HepG2 (cell line): ENCODE data around the gene RPUSD3. TPM values are rescaled to one million over a fixed set of nuclear protein-coding genes. Genes with fewer than 3 reads are reported as not detected.

ENCODE experiments used
- CC2D1A ChIP-seq: sonication (generic); formaldehyde crosslinking; IDR thresholded peaks from 2 replicates; pipeline ENCODE4 v1.8.1; 2023; ENCODE audit warnings: mild to moderate bottlenecking, missing genetic modification reagents
- DPF2 ChIP-seq: sonication (generic); formaldehyde crosslinking; IDR thresholded peaks from 2 replicates; pipeline ENCODE4 v1.4.0; 2020; ENCODE audit warnings: mild to moderate bottlenecking, low read depth, missing genetic modification reagents, borderline replicate concordance
- FOXK2 ChIP-seq: fragments of 450-650 bp; IDR thresholded peaks from 2 replicates; pipeline ENCODE4 v1.6.1; 2016
- GFI1 ChIP-seq: sonication (generic); formaldehyde crosslinking; IDR thresholded peaks from 2 replicates; pipeline ENCODE4 v1.5.0; 2020; ENCODE audit warnings: missing genetic modification reagents, mild to moderate bottlenecking, borderline replicate concordance
- HCFC1 ChIP-seq: fragments of 150-350 bp; IDR thresholded peaks from 2 replicates; pipeline ENCODE4 v1.6.1; 2014; ENCODE audit warnings: low read depth, low read length
- JUN ChIP-seq: sonication (generic); formaldehyde crosslinking; IDR thresholded peaks from 2 replicates; pipeline ENCODE4 v1.4.0; 2020; ENCODE audit warnings: mild to moderate bottlenecking, missing genetic modification reagents
- MAZ ChIP-seq, 2 experiments: sonication (generic) in 1 of 2; formaldehyde crosslinking in 1 of 2; IDR thresholded peaks; 2 replicates each; pipeline versions ENCODE4 v1.5.0 to v1.6.1; 2012 to 2020; ENCODE audit warnings: low read depth in 2 of 2, mild to moderate bottlenecking in 2 of 2, borderline replicate concordance in 1 of 2, improper control_type of control experiment in 1 of 2, low read length in 1 of 2, missing genetic modification reagents in 1 of 2, moderate library complexity in 1 of 2
- MLXIP ChIP-seq: sonication (generic); formaldehyde crosslinking; IDR thresholded peaks from 2 replicates; pipeline ENCODE4 v1.9.0; 2021; ENCODE audit warnings: missing genetic modification reagents, borderline replicate concordance
- MTF1 ChIP-seq: sonication (generic); formaldehyde crosslinking; IDR thresholded peaks from 2 replicates; pipeline ENCODE4 v1.5.0; 2020; ENCODE audit warnings: missing genetic modification reagents
- MYPOP ChIP-seq: sonication (generic); formaldehyde crosslinking; IDR thresholded peaks from 2 replicates; pipeline ENCODE4 v1.8.1; 2023; ENCODE audit warnings: mild to moderate bottlenecking, moderate library complexity, missing genetic modification reagents
- NFIC ChIP-seq: IDR thresholded peaks from 2 replicates; pipeline ENCODE4 v1.6.1; 2012; ENCODE audit warnings: mild to moderate bottlenecking, low read length, inconsistent platforms
- NFKB2 ChIP-seq: sonication (generic); formaldehyde crosslinking; IDR thresholded peaks from 2 replicates; pipeline ENCODE4 v1.4.0; 2020; ENCODE audit warnings: missing genetic modification reagents, borderline replicate concordance
- ONECUT2 ChIP-seq: sonication (generic); formaldehyde crosslinking; IDR thresholded peaks from 2 replicates; pipeline ENCODE4 v1.4.0; 2020; ENCODE audit warnings: missing genetic modification reagents
- SAP130 ChIP-seq: IDR thresholded peaks from 2 replicates; pipeline ENCODE4 v1.6.1; 2016; ENCODE audit warnings: low read depth
- TGIF2 ChIP-seq: IDR thresholded peaks from 2 replicates; pipeline ENCODE4 v1.6.1; 2016; ENCODE audit warnings: control low read depth, missing compliant biosample characterization
- TOE1 ChIP-seq: sonication (generic); formaldehyde crosslinking; IDR thresholded peaks from 2 replicates; pipeline ENCODE4 v1.4.0; 2020; ENCODE audit warnings: mild to moderate bottlenecking, missing genetic modification reagents
- ZEB1 ChIP-seq: IDR thresholded peaks from 2 replicates; pipeline ENCODE4 v1.6.1; 2012; ENCODE audit warnings: mild to moderate bottlenecking, low read depth, inconsistent platforms; ENCODE audit not compliant: insufficient replicate concordance
- ZNF143 ChIP-seq: sonication (generic); formaldehyde crosslinking; IDR thresholded peaks from 2 replicates; pipeline ENCODE4 v1.4.0; 2020; ENCODE audit warnings: missing genetic modification reagents
- ZNF296 ChIP-seq: sonication (generic); formaldehyde crosslinking; conservative IDR thresholded peaks from 2 replicates; pipeline ENCODE4 v1.5.0; 2020; ENCODE audit warnings: mild to moderate bottlenecking, missing genetic modification reagents
- ZNF33A ChIP-seq: sonication (generic); formaldehyde crosslinking; IDR thresholded peaks from 2 replicates; pipeline ENCODE4 v1.5.1; 2020; ENCODE audit warnings: missing genetic modification reagents, mild to moderate bottlenecking, moderate library complexity, borderline replicate concordance
- ZNF570 ChIP-seq: sonication (generic); formaldehyde crosslinking; IDR thresholded peaks from 2 replicates; pipeline ENCODE4 v1.4.0; 2020; ENCODE audit warnings: mild to moderate bottlenecking, missing genetic modification reagents, borderline replicate concordance
- polyA plus RNA-seq, 8 experiments: library from polyadenylated mRNA; depleted of rRNA in 3 of 8; stranded (reverse) in 7 of 8; unstranded in 1 of 8; fragments of >200 nt; fragmentation: Illumina TruSeq in 4 of 8; extraction: Trizol in 4 of 8; gene quantifications; 2 replicates each; pipeline versions ENCODE4 v1.2.1 to v1.2.3, GENCODE V29; 2011 to 2016; ENCODE audit warnings: low read depth in 4 of 8, missing spikeins in 1 of 8, mixed read lengths in 1 of 8; ENCODE audit not compliant: insufficient read depth in 1 of 8
- total RNA-seq, 5 experiments: library from RNA; depleted of rRNA; stranded (reverse); fragments of >200 nt; fragmentation: Illumina TruSeq; extraction: Trizol; gene quantifications; 2 replicates each; pipeline ENCODE4 v1.2.3, GENCODE V29; 2016; ENCODE audit warnings: low read depth in 1 of 5
- TF ChIP-seq, protein P1 (sequence below): sonication (generic); formaldehyde crosslinking; IDR thresholded peaks from 2 replicates; pipeline ENCODE4 v1.5.0; 2020; ENCODE audit warnings: mild to moderate bottlenecking, low read depth, missing genetic modification reagents, borderline replicate concordance
- TF ChIP-seq, protein P2 (sequence below): sonication (generic); formaldehyde crosslinking; IDR thresholded peaks from 2 replicates; pipeline ENCODE4 v1.5.0; 2020; ENCODE audit warnings: missing genetic modification reagents
- TF ChIP-seq, protein P3 (sequence below): sonication (generic); formaldehyde crosslinking; IDR thresholded peaks from 2 replicates; pipeline ENCODE4 v1.4.0; 2020; ENCODE audit warnings: missing genetic modification reagents

RPUSD3 gene
- total and polyA plus RNA-seq, 2 of the 13 experiments (the other 11 are each of a cell fraction or from before 2014, with no cell fraction given): 32.1 to 48.7 TPM

DNA sequence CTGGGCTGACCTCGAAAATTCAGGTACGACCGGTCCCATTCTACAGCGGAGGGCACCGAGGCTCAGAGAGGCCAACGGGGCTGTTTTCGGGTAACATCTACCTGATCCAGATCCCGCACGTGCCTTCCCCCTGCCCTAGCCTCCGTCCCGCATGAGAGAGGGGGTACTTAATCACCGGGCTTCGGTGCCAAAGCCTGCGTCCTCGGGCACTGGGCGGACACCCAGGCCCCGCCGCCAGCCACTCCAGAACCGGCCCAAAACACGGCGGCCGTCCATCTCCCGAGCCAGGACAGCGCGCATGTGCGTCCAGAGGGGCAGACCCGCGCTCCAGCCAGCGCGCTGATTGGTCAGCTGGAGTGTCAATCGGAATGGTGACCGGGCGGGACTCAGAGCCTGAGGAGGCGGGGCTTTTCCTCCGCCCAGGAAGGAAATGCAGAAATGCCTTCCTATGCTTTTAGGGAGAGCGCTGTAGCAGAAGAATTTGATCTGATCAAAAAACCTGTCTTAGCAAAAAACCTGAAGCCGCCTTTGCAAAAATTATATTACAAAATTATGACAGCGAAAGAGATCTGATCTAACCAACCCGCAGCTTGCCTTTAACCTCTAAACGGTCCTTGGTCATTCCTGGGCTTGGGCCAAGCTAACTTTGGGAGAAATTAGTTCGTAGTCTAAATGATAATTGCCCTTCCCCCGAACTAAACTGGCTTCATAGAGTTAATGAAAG is at the start of gene RPUSD3 (continued):
- no peak for TF ChIP-seq MAZ (IDR thresholded peaks at IDR 0.05; ENCODE audit: borderline replicate concordance, low read depth, low read length)
- TF ChIP-seq MAZ (CRISPR knock-in tag; IDR thresholded peaks at IDR 0.05; ENCODE audit: low read depth): 0 out of 2 replicates have a peak, but pooled peaks have one; percentile 35
- TF ChIP-seq ONECUT2 (CRISPR knock-in tag): no peak
- TF ChIP-seq, protein P1, sequence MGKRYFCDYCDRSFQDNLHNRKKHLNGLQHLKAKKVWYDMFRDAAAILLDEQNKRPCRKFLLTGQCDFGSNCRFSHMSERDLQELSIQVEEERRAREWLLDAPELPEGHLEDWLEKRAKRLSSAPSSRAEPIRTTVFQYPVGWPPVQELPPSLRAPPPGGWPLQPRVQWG (CRISPR knock-in tag): no peak
- TF ChIP-seq NFIC: no peak
- no peak for TF ChIP-seq DPF2
- no peak for TF ChIP-seq ZNF296 (CRISPR knock-in tag)
- no peak for TF ChIP-seq ZNF33A (CRISPR knock-in tag)
- TF ChIP-seq SAP130 (CRISPR knock-in tag): peak; percentile 68
- TF ChIP-seq GFI1 (CRISPR knock-in tag): no peak
- TF ChIP-seq HCFC1: no peak
- TF ChIP-seq ZEB1: no peak
- 0 out of 2 replicates have a peak, but pooled peaks have one; percentile 49 for TF ChIP-seq MYPOP
- TF ChIP-seq MLXIP (CRISPR knock-in tag): no peak
- TF ChIP-seq MTF1 (CRISPR knock-in tag): no peak
- no peak for TF ChIP-seq NFKB2 (CRISPR knock-in tag)
- TF ChIP-seq ZNF143 (CRISPR knock-in tag): no peak
- TF ChIP-seq, protein P2, sequence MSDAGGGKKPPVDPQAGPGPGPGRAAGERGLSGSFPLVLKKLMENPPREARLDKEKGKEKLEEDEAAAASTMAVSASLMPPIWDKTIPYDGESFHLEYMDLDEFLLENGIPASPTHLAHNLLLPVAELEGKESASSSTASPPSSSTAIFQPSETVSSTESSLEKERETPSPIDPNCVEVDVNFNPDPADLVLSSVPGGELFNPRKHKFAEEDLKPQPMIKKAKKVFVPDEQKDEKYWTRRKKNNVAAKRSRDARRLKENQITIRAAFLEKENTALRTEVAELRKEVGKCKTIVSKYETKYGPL (CRISPR knock-in tag): no peak
- no peak for TF ChIP-seq FOXK2
- TF ChIP-seq, protein P3, sequence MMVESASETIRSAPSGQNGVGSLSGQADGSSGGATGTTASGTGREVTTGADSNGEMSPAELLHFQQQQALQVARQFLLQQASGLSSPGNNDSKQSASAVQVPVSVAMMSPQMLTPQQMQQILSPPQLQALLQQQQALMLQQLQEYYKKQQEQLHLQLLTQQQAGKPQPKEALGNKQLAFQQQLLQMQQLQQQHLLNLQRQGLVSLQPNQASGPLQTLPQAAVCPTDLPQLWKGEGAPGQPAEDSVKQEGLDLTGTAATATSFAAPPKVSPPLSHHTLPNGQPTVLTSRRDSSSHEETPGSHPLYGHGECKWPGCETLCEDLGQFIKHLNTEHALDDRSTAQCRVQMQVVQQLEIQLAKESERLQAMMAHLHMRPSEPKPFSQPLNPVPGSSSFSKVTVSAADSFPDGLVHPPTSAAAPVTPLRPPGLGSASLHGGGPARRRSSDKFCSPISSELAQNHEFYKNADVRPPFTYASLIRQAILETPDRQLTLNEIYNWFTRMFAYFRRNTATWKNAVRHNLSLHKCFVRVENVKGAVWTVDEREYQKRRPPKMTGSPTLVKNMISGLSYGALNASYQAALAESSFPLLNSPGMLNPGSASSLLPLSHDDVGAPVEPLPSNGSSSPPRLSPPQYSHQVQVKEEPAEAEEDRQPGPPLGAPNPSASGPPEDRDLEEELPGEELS (CRISPR knock-in tag): 0 out of 2 replicates have a peak, but pooled peaks have one; percentile 10
- no peak for TF ChIP-seq ZNF570 (CRISPR knock-in tag)
- no peak for TF ChIP-seq CC2D1A
- no peak for TF ChIP-seq TOE1 (CRISPR knock-in tag)
- TF ChIP-seq JUN: no peak
- no peak for TF ChIP-seq TGIF2 (CRISPR knock-in tag)
